LHCN-M2 (cell line): ENCODE results near the gene PPP1R12A. TPM values are rescaled to one million over a fixed set of nuclear protein-coding genes. Genes with fewer than 3 reads are reported as not detected.

Experiments used
- DNase-seq: peaks from one replicate; pipeline ENCODE4 v3.0.0-alpha.2; 2012; ENCODE audit warnings: low read depth
- total RNA-seq: library from RNA; depleted of rRNA; stranded (reverse); fragments of >200 nt; gene quantifications from 2 replicates; pipeline ENCODE4 v1.2.3, GENCODE V29; 2014

The PPP1R12A gene
- total RNA-seq, 1 experiment from 2014 or later = 80.3 TPM

GRCh38 chr12:79842630-79843029 is 92.3 kb downstream of the PPP1R12A start:
- DNase-seq = no peak

GRCh38 chr12:79841878-79842265 is 93.0 kb downstream of the PPP1R12A start:
- peak; percentile 3 for DNase-seq

- DNase-seq = no peak
Observed at GRCh38 chr12:79841248-79841877, 93.5 kb downstream of the PPP1R12A start.

- no peak for DNase-seq
Observed at GRCh38 chr12:79838359-79838758, 96.5 kb downstream of the PPP1R12A start.

- no peak for DNase-seq
Observed at GRCh38 chr12:79837575-79837974, 97.3 kb downstream of the PPP1R12A start.

- DNase-seq = no peak
Observed at GRCh38 chr12:79835377-79835843, 99.5 kb downstream of the PPP1R12A start.

GRCh38 chr12:79834712-79835376 is 100.1 kb downstream of the PPP1R12A start:
- DNase-seq = no peak

GRCh38 chr12:79830440-79830839 is 104.5 kb downstream of the PPP1R12A start:
- DNase-seq = no peak

- no peak for DNase-seq
Observed at GRCh38 chr12:79828924-79829323, 106.0 kb downstream of the PPP1R12A start.

- DNase-seq = no peak
Observed at GRCh38 chr12:79827484-79827883, 107.4 kb downstream of the PPP1R12A start.

GRCh38 chr12:79826267-79827128 is 108.4 kb downstream of the PPP1R12A start:
- DNase-seq = no peak

- DNase-seq = no peak
Observed at GRCh38 chr12:79822475-79822874, 112.4 kb downstream of the PPP1R12A start.

- DNase-seq = no peak
Observed at GRCh38 chr12:79818856-79819255, 116.0 kb downstream of the PPP1R12A start.

GRCh38 chr12:79784366-79785065 is 150.4 kb downstream of the PPP1R12A start:
- peak; percentile 47 for DNase-seq

GRCh38 chr12:79782172-79782900 is 152.6 kb downstream of the PPP1R12A start:
- DNase-seq = peak; percentile 27

GRCh38 chr12:79778802-79779448 is 156.0 kb downstream of the PPP1R12A start:
- no peak for DNase-seq

- peak; percentile 56 for DNase-seq
Observed at GRCh38 chr12:79776111-79776510, 158.8 kb downstream of the PPP1R12A start.

GRCh38 chr12:79775355-79776027 is 159.4 kb downstream of the PPP1R12A start:
- DNase-seq = peak; percentile 20

- peak; percentile 23 for DNase-seq
Observed at GRCh38 chr12:79773896-79774295, 161.0 kb downstream of the PPP1R12A start.
